Left colon (tissue), 2 donors: ENCODE results near the gene TRIP6. TPM values are rescaled to one million over a fixed set of nuclear protein-coding genes. Genes with fewer than 3 reads are reported as not detected.

ENCODE experiments used
- ATAC-seq: fragments of 200-7000 bp; cut with Tn5 transposase; one replicate; pipeline ENCODE4 v1.9.1; 2020; ENCODE audit warnings: mild to moderate bottlenecking, moderate library complexity
- DNase-seq, 2 donors: peaks; one replicate each; pipeline ENCODE4 v3.0.0-alpha.2; 2020
- intact Hi-C, 2 donors: fragments of 100-400 bp; cut with DNase I in 1 of 2; cut with micrococcal nuclease in 1 of 2; formaldehyde crosslinking; loops; one replicate each; pipeline versions ENCODE4 v1.11.2 to v1.14.0; 2022; cut with DNase I, micrococcal nuclease
- total RNA-seq, 2 donors: library from RNA; stranded (reverse); fragmentation: NEBNext Ultra II Directional; extraction: Animal tissue kit (Norgen Biotek cat#: 25700); gene quantifications; one replicate each; pipeline ENCODE4 v1.2.1, GENCODE V29; 2021
- donor health status: DM: no; HTN: no; CAD: no.
- donor health status: DM: yes; HTN: yes; CAD: no.

TRIP6 gene
- total RNA-seq, 2 donors from 2014 or later = 18.6 to 21.4 TPM

DNA sequence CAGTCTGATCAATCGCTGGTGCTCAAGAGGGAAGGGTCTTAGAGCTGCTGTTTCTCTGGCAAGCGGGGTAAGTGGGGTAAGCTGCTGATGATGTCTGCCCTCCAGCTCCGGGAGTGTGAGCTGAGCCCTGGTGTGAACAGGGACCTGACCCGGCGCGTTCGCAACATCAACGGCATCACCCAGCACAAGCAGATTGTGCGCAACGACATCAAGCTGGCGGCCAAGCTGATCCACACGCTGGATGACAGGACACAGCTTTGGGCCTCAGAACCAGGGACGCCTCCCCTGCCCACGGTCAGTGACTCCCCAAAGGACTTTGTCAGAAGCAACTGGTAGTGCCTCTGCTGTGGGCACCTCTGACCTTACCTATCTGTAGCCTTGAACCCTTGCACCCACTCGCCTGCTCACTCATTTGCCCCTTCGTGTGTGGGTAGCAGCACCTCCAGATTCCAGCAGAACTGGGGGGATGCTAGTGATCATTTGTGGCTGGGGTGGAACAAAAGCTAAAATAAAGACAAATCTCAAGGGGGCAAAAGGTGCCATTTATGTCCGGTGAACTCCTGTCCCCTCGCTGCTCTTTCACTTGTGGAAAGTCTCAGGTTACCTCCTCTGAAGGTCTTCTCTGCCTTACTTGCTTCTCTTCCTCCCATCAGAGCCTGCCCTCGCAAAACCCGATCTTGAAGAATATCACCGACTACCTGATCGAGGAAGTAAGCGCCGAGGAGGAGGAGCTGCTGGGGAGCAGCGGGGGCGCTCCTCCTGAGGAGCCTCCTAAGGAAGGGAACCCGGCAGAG lies 19.2 kb downstream of the TRIP6 start:
- DNase-seq = no peak
- no peak for ATAC-seq
- intact Hi-C loops = no loop called here

DNA sequence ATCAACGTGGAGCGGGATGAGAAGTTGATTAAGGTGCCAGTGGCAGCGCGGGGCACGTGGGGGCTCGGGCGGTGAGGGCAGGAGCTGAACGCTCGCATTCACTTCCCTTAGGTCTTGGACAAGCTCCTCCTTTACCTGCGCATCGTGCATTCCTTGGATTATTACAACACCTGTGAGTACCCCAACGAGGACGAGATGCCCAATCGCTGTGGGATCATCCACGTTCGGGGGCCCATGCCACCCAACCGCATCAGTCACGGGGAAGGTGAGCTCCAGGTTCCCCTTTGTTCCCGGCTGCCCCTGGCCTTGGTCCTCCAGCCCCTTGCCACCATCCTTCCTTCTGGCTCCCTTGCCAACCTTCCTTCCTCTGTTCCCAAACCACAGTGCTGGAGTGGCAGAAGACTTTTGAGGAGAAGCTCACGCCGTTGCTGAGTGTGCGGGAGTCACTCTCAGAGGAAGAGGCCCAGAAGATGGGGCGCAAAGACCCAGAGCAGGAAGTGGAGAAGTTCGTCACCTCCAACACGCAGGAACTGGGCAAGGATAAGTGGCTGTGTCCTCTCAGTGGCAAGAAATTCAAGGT lies 19.8 kb downstream of the TRIP6 start:
- intact Hi-C loops = no loop called here
- DNase-seq (no peak), ATAC-seq (no peak)

DNA sequence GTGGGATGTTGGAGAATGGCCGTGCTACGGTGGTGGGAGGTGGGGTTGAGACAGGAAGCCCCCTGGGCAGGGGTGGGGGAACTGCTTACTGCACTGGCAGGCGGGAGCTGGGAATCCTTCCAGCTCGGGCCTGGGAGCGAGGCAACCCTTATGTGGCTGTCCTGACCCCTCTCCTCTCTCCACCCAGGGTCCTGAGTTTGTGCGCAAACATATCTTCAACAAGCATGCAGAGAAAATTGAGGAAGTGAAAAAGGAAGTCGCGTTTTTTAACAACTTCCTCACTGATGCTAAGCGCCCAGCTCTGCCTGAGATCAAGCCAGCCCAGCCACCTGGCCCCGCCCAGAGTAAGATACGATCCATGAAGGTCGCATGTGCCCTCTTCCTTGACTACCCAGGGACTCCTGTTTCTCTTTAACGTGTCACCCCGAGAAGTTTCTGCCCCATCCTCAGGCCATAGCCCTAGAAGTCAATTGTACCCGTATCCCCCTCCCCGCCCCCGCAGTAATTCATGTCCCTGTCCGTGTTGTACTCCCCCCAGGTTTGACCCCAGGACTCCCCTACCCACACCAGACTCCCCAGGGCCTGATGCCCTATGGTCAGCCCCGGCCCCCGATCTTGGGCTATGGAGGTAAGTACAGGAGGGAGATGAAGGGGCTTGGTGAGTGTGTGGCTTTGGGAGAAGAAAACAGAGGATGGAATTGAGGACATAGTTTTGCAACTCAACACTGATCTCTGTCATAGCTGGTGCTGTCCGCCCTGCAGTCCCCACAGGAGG lies 20.5 kb downstream of the TRIP6 start:
- intact Hi-C loops = no loop called here
- ATAC-seq = peak; percentile 39

DNA sequence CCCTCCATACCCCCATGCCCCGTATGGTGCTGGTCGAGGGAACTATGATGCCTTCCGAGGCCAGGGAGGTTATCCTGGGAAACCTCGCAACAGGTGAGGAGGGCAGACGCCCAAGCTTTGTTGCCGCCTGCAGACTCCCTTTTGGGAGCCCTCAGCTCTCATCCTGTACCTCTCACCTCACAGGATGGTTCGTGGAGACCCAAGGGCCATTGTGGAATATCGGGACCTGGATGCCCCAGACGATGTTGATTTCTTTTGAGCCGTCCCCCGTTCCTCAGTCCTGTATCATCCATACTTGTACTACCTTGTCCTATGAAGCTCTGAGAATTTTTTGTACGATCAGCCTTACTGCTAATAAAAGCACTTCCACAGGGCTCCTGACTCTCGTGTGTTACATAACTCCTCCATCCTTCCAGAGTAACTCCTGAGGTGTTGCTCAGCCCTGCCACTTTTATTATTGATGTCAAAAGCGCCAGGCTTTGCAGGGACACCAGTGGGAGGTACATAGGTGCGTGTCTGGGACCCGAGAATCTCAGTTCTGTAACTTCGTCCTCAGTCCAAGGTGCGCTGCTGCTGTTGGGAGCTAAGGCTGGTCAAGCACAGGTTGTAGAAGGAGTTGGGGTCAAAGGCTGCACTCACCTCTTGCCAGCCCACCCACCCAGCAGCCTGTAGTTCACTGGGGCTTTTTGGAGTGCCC lies 21.3 kb downstream of the TRIP6 start:
- DNase-seq (no peak), ATAC-seq (no peak)
- intact Hi-C loops = no loop called here

More for the DNA sequence above, 20.5 kb downstream of the TRIP6 start:
- DNase-seq = peak; percentile 77 to 79

DNA sequence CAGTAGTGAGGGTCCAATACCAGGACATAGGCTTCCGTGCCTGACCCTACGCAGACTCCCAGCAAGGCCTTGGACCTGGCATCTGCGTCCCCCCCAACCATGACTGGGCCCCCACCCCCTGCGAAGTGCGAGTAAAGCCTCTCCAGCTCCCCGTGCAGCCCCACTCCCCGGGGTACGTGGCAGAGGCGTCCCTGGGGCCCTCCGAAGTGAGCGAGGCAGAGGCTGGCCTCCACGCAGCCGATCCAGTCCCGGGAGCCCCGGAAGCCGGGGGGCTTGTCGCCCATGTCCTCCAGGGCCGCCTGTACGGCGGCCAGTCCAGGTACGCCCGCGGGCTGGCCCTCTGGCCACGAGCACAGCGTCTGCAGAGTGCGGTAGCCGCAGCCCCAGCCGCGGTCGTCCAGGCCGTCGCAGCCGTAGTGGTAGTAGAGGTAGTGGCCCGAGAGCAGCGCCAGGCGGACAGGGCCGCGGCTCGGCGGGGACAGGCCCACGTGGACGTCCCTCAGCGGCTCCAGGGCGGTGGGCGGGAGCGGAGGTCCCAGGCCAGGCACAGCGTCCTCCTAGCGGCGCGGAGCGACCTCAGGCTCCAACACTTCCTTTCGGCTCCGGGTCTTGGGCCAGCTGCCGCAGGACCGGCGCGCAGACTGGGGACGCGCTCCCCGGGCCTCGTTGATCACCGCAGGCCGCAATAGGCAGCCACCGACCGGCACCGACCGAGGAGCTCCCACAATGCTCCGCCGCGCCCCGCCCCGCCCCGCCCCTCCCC lies 22.0 kb downstream of the TRIP6 start, which contains the start of gene UFSP1:
Gene UFSP1, minus strand, starts transcription at position 728 of the 763 bp plus-strand sequence. Its CDS starts 444 bp downstream, at position 284.
- ATAC-seq (peak; percentile 49), DNase-seq (no peak)
- intact Hi-C loops = no loop called here

DNA sequence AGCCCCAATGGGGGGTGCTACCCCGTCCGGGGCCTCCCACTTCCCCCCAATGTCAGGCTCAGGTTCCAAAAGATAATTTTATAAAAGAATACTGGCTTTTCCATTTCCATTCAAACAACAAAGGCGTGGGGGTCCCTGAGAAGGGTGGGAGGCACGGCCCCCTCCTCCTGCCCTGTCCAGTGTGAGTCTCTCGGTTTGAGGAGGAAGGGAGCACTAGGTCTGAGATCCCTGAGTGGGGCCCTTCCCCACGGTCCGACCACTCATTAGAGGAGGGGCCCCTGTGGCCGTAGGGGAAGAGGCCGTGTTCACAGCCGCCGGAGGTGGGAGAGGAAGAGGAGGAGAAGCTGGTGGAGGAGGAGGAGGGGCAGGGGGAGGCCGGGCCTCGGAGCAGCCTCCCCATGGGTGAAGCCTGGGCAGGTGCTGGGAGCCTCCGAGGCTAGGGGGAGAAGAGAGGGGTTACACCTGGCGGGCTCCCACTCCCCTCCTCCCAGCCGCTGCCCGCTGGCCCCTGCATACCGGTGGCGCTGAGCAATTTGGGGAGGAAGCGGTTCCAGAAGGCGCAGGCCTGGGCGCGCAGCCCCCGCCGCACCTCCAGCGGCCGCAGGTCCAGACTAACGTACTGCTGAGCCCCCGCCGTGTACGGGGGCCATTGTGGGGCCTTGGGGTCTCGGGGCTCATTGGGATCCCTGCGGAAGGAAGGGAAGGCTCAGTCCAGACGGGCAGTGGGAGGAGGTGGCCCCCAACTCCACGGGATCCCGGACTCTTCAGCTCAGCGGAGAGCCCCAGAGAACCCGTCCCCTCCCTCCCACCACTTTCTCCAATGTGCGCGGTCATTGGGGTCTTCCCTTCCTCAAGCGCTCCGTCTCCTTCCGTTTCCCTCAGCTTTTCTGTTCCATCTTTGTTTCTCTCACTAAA lies 23.7 kb downstream of the TRIP6 start:
- DNase-seq = peak in 1 of 2 donors; percentile 36
- intact Hi-C loops = loop anchor here in 1 of 2 donors (10.0 kb wide), 1 partner anchor 174 kb away; no protein-coding TSS in a partner anchor
- ATAC-seq = no peak

DNA sequence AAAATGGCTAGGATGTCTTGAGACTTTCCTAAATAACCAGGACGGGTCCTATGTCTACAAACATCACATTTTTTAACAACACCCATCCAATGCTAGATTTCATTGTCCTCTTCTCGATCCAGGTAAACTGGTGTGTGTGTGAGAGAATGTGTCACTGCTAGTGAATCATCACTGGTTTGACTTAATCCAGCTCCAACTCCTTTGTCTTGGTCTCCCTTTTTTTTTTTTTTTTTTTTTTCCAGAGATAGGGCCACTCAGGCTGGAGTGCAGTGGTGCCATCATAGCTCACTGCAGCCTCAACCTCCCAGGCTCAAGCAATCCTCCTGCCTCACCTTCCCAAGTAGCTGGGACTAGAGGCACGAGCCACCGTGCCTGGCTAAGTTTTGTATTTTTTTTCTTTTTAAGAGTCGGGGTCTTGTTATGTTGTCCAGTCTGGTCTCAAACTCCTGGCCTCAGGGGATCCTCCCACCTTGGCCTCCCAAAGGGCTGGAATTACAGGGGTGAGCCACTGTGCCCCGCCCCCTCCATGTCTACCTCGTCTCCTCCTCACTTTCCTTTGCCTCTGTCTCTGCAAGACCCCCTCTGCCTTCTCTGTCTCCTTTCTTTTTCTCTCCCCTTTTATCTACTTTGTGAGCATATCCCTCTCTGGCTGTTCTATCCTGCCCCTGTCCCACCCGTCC lies 24.5 kb downstream of the TRIP6 start:
- intact Hi-C loops = loop anchor here in 1 of 2 donors (10.0 kb wide), 1 partner anchor 173 kb away; no protein-coding TSS in a partner anchor
- DNase-seq = no peak
- no peak for ATAC-seq

DNA sequence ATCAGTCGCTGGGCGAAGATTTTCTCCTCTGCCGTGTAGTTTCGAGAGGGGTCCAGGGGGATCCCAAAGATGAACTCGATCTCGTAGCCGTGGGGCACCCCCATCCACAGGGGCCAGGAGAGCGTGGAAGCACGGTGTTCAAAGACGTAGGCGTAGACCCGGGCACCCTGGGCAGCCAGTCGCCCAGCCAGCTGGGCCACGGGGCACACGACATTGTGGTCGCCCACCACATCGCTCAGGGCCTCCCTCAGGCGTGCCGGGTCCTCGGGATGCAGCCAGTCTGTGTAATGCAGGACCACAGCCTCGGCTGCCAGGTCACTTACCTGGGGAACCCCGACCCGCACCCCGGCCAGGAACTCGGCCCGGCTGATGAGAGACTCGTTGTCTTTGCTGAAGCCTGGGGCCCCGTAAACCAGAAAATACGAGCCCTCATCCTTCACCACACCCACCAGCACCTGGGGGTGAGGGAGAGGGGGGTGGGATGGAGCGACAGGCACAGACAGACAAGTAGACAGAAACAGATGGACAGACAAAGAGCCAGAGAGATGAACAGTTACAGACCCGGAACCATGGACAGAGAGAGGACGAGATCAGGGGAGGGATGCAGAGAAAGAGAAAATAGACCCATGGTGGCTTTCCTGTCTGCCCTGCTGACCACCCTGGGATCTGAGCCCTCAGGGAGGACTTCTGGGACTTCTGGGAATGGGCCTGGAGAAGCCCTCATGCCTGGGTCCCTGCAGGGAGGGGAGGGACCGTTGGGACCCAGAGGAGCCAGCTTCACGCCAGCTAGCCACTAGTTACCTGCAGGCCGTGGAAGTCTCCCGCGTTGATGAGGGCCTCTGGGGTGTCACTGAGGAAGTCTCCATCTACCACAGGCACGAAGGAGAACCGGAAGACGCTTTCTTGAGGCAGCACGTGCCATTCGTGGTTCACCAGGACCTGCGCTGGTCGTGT lies 25.5 kb downstream of the TRIP6 start:
- intact Hi-C loops = loop anchor here in 1 of 2 donors (10.0 kb wide), 1 partner anchor 172 kb away; no protein-coding TSS in a partner anchor
- DNase-seq (no peak), ATAC-seq (no peak)

DNA sequence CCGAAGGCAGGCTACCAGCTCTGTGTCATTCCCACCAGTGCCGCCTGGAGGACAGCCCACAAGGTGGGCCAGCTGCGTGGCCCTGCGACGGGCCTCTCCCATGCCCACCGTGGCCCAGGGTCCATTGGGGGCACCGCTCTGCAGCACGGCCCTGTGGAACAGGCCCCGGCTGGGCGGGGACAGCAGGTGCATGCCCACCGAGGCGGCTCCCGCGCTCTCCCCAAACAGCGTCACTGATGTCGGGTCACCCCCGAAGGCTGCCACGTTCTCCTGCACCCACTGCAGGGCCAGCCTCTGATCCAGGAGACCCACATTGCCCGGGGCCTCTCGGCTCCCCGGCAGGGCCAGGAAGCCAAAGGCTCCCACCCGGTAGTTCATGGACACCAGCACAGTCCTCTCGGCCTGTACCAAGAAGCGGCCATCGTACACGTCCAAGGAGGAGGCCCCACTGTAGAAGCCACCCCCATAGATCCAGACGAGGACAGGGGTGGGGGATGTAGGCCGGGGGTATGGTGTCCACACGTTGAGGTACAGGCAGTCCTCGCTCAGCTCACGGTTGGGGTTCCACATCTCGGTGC lies 26.2 kb downstream of the TRIP6 start:
- no peak for DNase-seq
- ATAC-seq = no peak
- intact Hi-C loops = loop anchor here in 1 of 2 donors (10.0 kb wide), 1 partner anchor 171 kb away; no protein-coding TSS in a partner anchor

DNA sequence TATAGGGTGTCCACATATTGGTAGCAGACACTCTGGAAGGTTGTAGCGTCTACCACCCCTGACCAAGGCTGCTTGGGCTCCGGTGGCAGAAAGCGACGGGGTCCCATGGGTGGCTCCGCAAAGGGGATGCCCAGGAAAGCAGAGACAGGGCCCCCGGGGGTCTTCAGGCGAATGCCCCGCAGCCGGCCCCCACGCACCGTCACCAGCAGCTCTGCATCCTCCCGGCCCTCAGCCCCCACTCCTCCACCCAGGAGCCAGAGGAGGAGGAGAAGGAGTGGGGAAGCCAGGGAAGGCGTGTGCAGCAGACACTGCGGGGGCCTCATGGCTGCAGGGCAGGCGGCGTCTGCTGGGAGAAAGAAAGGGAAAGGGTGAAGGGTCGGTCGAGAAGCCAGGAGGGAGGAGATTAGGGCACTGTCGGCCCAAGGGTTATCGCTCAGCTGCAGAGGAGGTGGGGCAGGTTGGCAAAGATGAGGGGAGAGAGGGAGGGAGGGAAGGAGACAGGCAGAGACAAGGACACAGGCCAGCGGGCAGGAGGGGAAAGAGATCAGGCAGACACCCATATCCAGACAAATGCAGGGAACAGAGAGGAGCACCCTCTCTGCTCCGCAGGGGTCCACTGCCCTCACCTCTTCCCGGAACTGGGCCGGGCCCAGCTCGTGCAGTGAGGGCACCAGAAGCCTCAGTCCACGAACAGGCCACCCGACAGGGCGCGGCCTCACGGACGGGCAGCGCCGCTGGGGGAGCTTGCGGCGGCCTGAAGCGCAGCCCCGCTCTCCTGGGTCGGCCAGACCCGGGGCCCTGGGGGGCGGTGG lies 26.9 kb downstream of the TRIP6 start:
- intact Hi-C loops = loop anchor here in 1 of 2 donors (10.0 kb wide), 1 partner anchor 171 kb away; no protein-coding TSS in a partner anchor
- no peak for DNase-seq
- ATAC-seq = no peak

DNA sequence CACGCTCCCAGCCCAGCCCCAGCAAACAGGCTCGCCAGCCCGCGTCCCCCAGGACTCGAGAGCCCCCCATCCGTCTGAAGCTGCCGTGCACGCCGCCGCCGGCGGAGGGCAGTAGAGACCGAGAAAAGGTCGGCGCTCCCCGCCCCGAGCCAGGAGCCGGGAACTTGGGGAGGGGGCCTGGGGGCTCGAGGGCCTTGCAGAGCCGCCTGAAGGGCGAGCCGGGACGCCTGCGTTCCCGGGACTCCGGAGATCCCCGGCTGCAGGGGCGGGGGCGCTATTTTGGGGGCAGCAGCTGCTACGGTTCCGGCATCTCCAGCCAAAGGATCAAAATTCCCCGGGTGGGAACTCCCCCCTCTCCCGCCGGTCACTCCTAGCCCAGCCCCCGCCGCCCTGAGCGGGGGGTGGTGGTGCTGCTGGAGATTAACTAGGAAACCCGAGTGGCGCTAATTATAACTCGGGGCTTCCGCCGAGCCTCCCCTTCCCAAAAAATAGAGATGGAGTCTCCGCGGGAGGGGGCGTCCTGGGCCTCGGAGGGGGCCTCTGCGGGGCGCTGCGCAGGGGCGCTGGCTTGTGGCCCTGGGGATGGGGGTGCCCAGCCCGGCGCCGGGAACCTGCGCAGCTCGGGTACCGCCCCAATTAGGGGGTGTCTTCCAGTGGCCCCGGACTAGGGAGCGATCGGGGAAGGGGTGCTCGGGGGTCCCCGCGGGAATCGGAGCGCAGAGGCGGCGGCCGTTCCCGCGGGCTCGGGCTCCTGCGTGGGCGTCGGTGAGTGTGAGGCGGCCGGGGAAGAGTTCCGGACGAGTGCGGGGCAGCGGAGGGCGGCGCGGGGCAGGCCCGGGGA lies 27.9 kb downstream of the TRIP6 start:
- intact Hi-C loops = loop anchor here in 1 of 2 donors (10.0 kb wide), 1 partner anchor 170 kb away; no protein-coding TSS in a partner anchor
- DNase-seq (peak in 1 of 2 donors; percentile 72), ATAC-seq (no peak)

DNA sequence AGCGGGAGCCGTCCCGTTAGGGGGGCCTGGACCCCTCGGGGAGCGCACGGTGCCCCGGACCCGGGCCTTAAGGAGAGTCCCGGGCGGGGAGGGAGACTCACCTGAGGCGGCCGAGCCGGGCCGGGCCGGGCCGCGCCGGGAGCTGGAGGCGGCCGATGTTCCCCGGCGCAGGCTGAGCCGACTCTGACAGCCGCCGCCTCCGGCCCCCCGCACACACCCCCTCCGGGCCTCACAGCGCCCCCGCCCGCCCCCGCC lies 28.4 kb downstream of the TRIP6 start, which contains the start of gene ACHE:
Gene ACHE, minus strand, starts transcription at position 188 of the 255 bp plus-strand sequence. CDS start 1,656 bp downstream, outside the sequence.
- DNase-seq (no peak), ATAC-seq (peak; percentile 15)
- intact Hi-C loops = loop anchor here in 1 of 2 donors (10.0 kb wide), 1 partner anchor 169 kb away; no protein-coding TSS in a partner anchor
